GM23338 (cell line): ENCODE measurements around the gene TPGS1. TPM values are rescaled to one million over a fixed set of nuclear protein-coding genes. Genes with fewer than 3 reads are reported as not detected.
A peak's percentile ranks its signal among the peaks of the same experiment; 100 is the strongest.

ENCODE experiments used
- ATAC-seq: fragments of 200-7000 bp; cut with Tn5 transposase; 3 replicates; pipeline ENCODE4 v1.9.1; 2020
- DNase-seq: peaks from one replicate; pipeline ENCODE4 v3.0.0-alpha.2; 2015; ENCODE audit warnings: low spot score
- H2AFZ ChIP-seq: fragments of 200-600 bp; sonication (generic); 2 replicates; pipeline ENCODE4 v1.8.0; 2016; ENCODE audit warnings: antibody characterized with exemption, mild to moderate bottlenecking, moderate library complexity
- H3F3A ChIP-seq: fragments of 200-600 bp; sonication (generic); replicated peaks from 2 replicates; pipeline ENCODE4 v1.8.0; 2017; ENCODE audit warnings: antibody characterized with exemption, mixed run types, low read depth
- H3K27ac ChIP-seq: fragments of 200-600 bp; sonication (generic); 2 replicates; pipeline ENCODE4 v1.6.1; 2016; ENCODE audit warnings: low read depth
- H3K27me3 ChIP-seq: fragments of 200-600 bp; sonication (generic); 2 replicates; pipeline ENCODE4 v1.8.0; 2016; ENCODE audit warnings: mild to moderate bottlenecking, mixed run types, moderate library complexity; ENCODE audit not compliant: insufficient read depth
- H3K36me3 ChIP-seq: fragments of 200-600 bp; sonication (generic); 2 replicates; pipeline ENCODE4 v1.8.0; 2016; ENCODE audit warnings: mild to moderate bottlenecking; ENCODE audit not compliant: insufficient read depth
- H3K4me1 ChIP-seq: fragments of 200-600 bp; sonication (generic); 2 replicates; pipeline ENCODE4 v1.8.0; 2016; ENCODE audit warnings: mild to moderate bottlenecking, moderate library complexity; ENCODE audit not compliant: insufficient read depth
- H3K4me2 ChIP-seq: fragments of 200-600 bp; sonication (generic); 2 replicates; pipeline ENCODE4 v1.7.1; 2017; ENCODE audit warnings: mixed run types
- H3K4me3 ChIP-seq: fragments of 200-600 bp; sonication (generic); 2 replicates; pipeline ENCODE4 v1.6.1; 2016; ENCODE audit warnings: mixed run types
- H3K79me2 ChIP-seq: fragments of 200-600 bp; sonication (generic); replicated peaks from 2 replicates; pipeline ENCODE4 v1.8.0; 2017; ENCODE audit warnings: mild to moderate bottlenecking; ENCODE audit not compliant: insufficient read depth
- H3K9me2 ChIP-seq: fragments of 200-600 bp; sonication (generic); 2 replicates; pipeline ENCODE4 v1.8.0; 2017; ENCODE audit not compliant: insufficient read depth
- H4K20me1 ChIP-seq: fragments of 200-600 bp; sonication (generic); replicated peaks from 2 replicates; pipeline ENCODE4 v1.8.0; 2017; ENCODE audit warnings: mild to moderate bottlenecking; ENCODE audit not compliant: insufficient read depth
- H3K27ac Mint-ChIP-seq: 2 replicates; pipeline ENCODE4 v1.8.0; 2020; ENCODE audit warnings: inconsistent platforms, mild to moderate bottlenecking, moderate library complexity, mixed read lengths
- H3K27me3 Mint-ChIP-seq: 3 replicates; pipeline ENCODE4 v1.8.0; 2022; ENCODE audit warnings: low read depth, mild to moderate bottlenecking, moderate library complexity, mixed read lengths, inconsistent platforms; ENCODE audit not compliant: insufficient read depth, poor library complexity
- H3K36me3 Mint-ChIP-seq: 3 replicates; pipeline ENCODE4 v1.8.0; 2021; ENCODE audit warnings: low read depth, mild to moderate bottlenecking, inconsistent platforms, moderate library complexity, mixed read lengths
- H3K4me1 Mint-ChIP-seq: 3 replicates; pipeline ENCODE4 v1.8.0; 2020; ENCODE audit warnings: mild to moderate bottlenecking, inconsistent platforms, mixed read lengths
- H3K4me3 Mint-ChIP-seq: 3 replicates; pipeline ENCODE4 v1.8.0; 2021; ENCODE audit warnings: moderate library complexity, mild to moderate bottlenecking, inconsistent platforms, mixed read lengths
- H3K9me3 Mint-ChIP-seq: 3 replicates; pipeline ENCODE4 v1.8.0; 2020; ENCODE audit warnings: moderate library complexity, mild to moderate bottlenecking, inconsistent platforms, mixed read lengths
- CREB1 ChIP-seq: fragments of 250-450 bp; sonication (Bioruptor Pico); IDR thresholded peaks from 2 replicates; pipeline ENCODE4 v1.5.0; 2020; ENCODE audit warnings: low read depth, mild to moderate bottlenecking, moderate library complexity
- CTCF ChIP-seq, 2 experiments: fragments of 200-600 bp in 1 of 2; sonication (generic) in 1 of 2; conservative IDR thresholded peaks; 2 replicates each; pipeline versions ENCODE4 v1.5.1 to v1.6.1; 2016 to 2017; ENCODE audit warnings: antibody characterized with exemption in 2 of 2, low read depth in 2 of 2, mild to moderate bottlenecking in 2 of 2, moderate library complexity in 1 of 2
- EZH2 ChIP-seq: fragments of 200-600 bp; sonication (generic); IDR thresholded peaks from one replicate; pipeline ENCODE4 v1.8.0; 2017; ENCODE audit warnings: antibody characterized with exemption, mild to moderate bottlenecking, low read depth; ENCODE audit not compliant: unreplicated experiment
- JUNB ChIP-seq: IDR thresholded peaks from one replicate; pipeline ENCODE4 v1.6.1; 2016; ENCODE audit warnings: antibody characterized with exemption; ENCODE audit not compliant: unreplicated experiment
- POLR2AphosphoS5 ChIP-seq: IDR thresholded peaks from 2 replicates; pipeline ENCODE4 v1.6.1; 2016; ENCODE audit warnings: antibody characterized with exemption, low read depth
- REST ChIP-seq: IDR thresholded peaks from one replicate; pipeline ENCODE4 v1.6.1; 2018; ENCODE audit warnings: antibody characterized with exemption; ENCODE audit not compliant: unreplicated experiment
- STAT1 ChIP-seq: IDR thresholded peaks from one replicate; pipeline ENCODE4 v1.6.1; 2016; ENCODE audit warnings: antibody characterized with exemption; ENCODE audit not compliant: unreplicated experiment
- ZNF114 ChIP-seq: fragments of 250-450 bp; sonication (Bioruptor Pico); IDR thresholded peaks from 2 replicates; pipeline ENCODE4 v1.5.0; 2020; ENCODE audit warnings: mild to moderate bottlenecking, moderate library complexity
- ZNF331 ChIP-seq: fragments of 250-450 bp; sonication (Bioruptor Pico); IDR thresholded peaks from 2 replicates; pipeline ENCODE4 v1.5.0; 2020; ENCODE audit warnings: low read depth, mild to moderate bottlenecking, moderate library complexity
- polyA plus RNA-seq: library from polyadenylated mRNA; unstranded; fragments of >200 nt; fragmentation: Nextera tagmentation; extraction: Ambion mirVana; gene quantifications from 2 replicates; pipeline ENCODE4 v1.2.1, GENCODE V29; 2016
- total RNA-seq: library from RNA; depleted of rRNA; stranded (reverse); fragments of >200 nt; shearing (Covaris generic); gene quantifications from 2 replicates; pipeline ENCODE4 v1.2.3, GENCODE V29; 2014
- TF ChIP-seq, protein P1 (sequence below): IDR thresholded peaks from 2 replicates; pipeline ENCODE4 v1.6.1; 2016; ENCODE audit warnings: antibody characterized with exemption

Gene TPGS1
- total and polyA plus RNA-seq, 2 experiments from 2014 or later = 11.9 to 38.4 TPM

DNA sequence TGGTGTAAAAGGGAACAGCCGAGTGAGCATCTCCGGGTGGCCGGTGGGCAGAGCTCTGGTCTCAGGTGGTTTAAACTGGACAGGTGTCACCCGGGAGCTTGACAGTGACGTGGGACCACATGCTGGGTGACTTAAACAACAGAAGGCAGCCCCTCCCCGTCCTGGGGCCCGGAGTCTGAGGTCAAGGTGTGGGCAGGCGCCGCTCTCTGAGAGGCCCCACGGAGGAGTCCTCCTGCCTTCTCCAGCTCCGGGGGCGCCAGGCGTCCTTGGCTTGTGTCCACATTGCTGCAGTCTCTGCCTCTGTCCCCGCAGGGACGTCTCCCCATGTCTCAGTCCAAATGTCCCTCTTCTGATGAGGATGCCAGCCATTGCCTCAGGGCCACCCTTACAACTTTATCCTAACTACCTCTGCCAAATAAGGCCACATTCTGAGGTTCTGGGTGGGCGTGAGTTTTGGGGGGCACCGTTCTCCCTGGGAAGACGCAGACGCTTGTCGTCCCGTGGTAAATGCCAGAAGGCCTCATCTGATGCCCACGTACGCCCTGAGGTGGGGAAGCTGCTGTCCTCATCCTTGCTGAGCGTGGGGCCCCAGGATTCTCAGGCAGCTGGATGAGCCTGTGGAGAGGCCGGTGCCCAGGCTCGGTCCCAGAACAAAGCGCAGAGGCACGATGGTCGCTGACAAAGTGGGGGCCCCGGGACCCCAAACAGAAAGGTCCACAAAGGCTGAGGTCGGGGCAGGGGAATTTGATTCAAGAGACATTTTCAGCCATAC lies 49.5 kb downstream of the TPGS1 start:
- Histone ChIP-seq H3K79me2 (no peaks in the 10 kb centered on the region), H3K27me3 (no peaks in the 10 kb centered on the region), H3K4me3 (no peak overlapping the region), H3K4me1 (no peaks in the 10 kb centered on the region), H4K20me1 (no peaks in the 10 kb centered on the region), H3K36me3 (no peaks in the 10 kb centered on the region), H3K27ac (no peak overlapping the region), H3K4me2 (no peak overlapping the region), H3F3A (no peaks in the 10 kb centered on the region), H3K9me2 (no peaks in the 10 kb centered on the region), H2AFZ (no peak overlapping the region)
- peaks cover 4% of the 10 kb centered on the region; the same call in 2 of the 3 replicates for H3K36me3 Mint-ChIP-seq
- DNase-seq = no peak
- H3K9me3 Mint-ChIP-seq = peaks cover 4% of the 10 kb centered on the region; the same call in 1 of the 3 replicates
- no peak overlapping the region for H3K27ac Mint-ChIP-seq
- peaks cover 5% of the 10 kb centered on the region for H3K27me3 Mint-ChIP-seq
- TF ChIP-seq CTCF (conservative IDR thresholded peaks at IDR 0.05; ENCODE audit: low read depth in 2 of 2) (no peak), ZNF114 (CRISPR knock-in tag) (no peak), POLR2AphosphoS5 (no peak), CREB1 (CRISPR knock-in tag) (no peak), EZH2 (no peak), JUNB (no peak), STAT1 (no peak), ZNF331 (CRISPR knock-in tag) (no peak)
- TF ChIP-seq, protein P1, sequence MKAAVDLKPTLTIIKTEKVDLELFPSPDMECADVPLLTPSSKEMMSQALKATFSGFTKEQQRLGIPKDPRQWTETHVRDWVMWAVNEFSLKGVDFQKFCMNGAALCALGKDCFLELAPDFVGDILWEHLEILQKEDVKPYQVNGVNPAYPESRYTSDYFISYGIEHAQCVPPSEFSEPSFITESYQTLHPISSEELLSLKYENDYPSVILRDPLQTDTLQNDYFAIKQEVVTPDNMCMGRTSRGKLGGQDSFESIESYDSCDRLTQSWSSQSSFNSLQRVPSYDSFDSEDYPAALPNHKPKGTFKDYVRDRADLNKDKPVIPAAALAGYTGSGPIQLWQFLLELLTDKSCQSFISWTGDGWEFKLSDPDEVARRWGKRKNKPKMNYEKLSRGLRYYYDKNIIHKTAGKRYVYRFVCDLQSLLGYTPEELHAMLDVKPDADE = no peak
- peak; percentile 21; the same call in 1 of the 3 replicates for ATAC-seq
- H3K4me1 Mint-ChIP-seq = no peaks in the 10 kb centered on the region
- H3K4me3 Mint-ChIP-seq = no peak overlapping the region

DNA sequence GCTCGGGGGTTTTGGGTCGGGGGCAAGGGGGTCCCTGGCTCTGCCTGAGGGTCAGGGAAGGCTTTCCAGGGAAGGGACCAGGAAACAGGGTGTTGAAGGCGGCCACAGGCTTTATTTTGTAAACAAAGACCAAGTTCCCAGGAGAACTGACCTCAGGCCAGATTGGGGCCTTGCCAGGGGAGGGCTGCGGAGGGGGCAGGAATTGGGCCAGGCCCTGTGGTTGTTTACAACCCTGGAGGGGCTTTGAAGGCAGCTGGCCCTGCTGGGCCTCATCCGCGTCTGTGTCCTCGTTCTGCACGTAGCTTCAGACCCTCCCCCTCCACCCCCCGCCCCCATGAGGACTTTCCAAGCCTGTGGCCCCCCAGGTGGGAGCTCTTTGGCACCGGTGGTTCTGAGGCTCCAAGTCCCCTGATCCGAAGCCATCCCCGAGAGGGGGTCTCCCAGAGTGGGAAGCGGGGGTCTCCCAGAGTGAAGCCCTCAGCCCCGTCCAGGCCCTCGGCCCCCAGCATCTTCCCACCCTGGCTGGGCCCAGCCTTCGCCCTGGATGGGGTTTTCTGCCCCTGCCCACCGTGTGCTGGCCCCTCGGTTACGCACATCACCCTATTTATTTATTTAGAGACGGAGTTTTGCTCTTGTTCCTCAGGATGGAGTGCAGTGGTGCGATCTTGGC lies 51.6 kb downstream of the TPGS1 start:
- Histone ChIP-seq H3K4me1 (no peaks in the 10 kb centered on the region), H3K27me3 (no peaks in the 10 kb centered on the region), H3K9me2 (no peaks in the 10 kb centered on the region), H2AFZ (no peak overlapping the region), H3K4me2 (no peak overlapping the region), H3F3A (no peaks in the 10 kb centered on the region), H4K20me1 (no peaks in the 10 kb centered on the region), H3K4me3 (no peak overlapping the region), H3K27ac (no peak overlapping the region), H3K36me3 (no peaks in the 10 kb centered on the region), H3K79me2 (no peaks in the 10 kb centered on the region)
- DNase-seq = no peak
- Mint-ChIP-seq H3K4me1 (peaks cover 6% of the 10 kb centered on the region), H3K4me3 (no peak overlapping the region), H3K27ac (no peak overlapping the region), H3K27me3 (peaks cover 4% of the 10 kb centered on the region), H3K9me3 (peaks cover 19% of the 10 kb centered on the region), H3K36me3 (peaks cover 18% of the 10 kb centered on the region)
- peak; percentile 38; the same call in 2 of the 3 replicates for ATAC-seq
- no peak for TF ChIP-seq REST
